Suprapubic skin (tissue), 4 donors: ENCODE results near the gene ASNS. TPM values are rescaled to one million over a fixed set of nuclear protein-coding genes. Genes with fewer than 3 reads are reported as not detected.

Experiments
- DNase-seq, 2 donors: peaks; one replicate each; pipeline ENCODE4 v3.0.0-alpha.2; 2019; ENCODE audit warnings: low spot score in 2 of 2
- H3K27ac ChIP-seq: fragments of 200-600 bp; sonication (generic); one replicate; pipeline ENCODE4 v1.5.1; 2019
- H3K27me3 ChIP-seq: fragments of 200-600 bp; sonication (generic); one replicate; pipeline ENCODE4 v1.5.1; 2019
- H3K36me3 ChIP-seq: fragments of 200-600 bp; sonication (generic); one replicate; pipeline ENCODE4 v1.5.1; 2019
- H3K4me1 ChIP-seq: fragments of 200-600 bp; sonication (generic); one replicate; pipeline ENCODE4 v1.5.1; 2019
- H3K4me3 ChIP-seq: fragments of 200-600 bp; sonication (generic); one replicate; pipeline ENCODE4 v1.5.1; 2019; ENCODE audit warnings: mild to moderate bottlenecking
- H3K9me3 ChIP-seq: fragments of 200-600 bp; sonication (generic); one replicate; pipeline ENCODE4 v1.5.1; 2019
- CTCF ChIP-seq, 2 donors: fragments of 200-600 bp in 1 of 2; fragments of 450-650 bp in 1 of 2; sonication (generic) in 1 of 2; IDR thresholded peaks; one replicate each; pipeline ENCODE4 v1.5.1; 2016 to 2019; ENCODE audit warnings: antibody characterized with exemption in 2 of 2, mild to moderate bottlenecking in 1 of 2, moderate library complexity in 1 of 2
- EP300 ChIP-seq: sonication (generic); formaldehyde crosslinking; IDR thresholded peaks from one replicate; pipeline ENCODE4 v1.6.1; 2017; ENCODE audit warnings: antibody characterized with exemption
- POLR2A ChIP-seq, 2 donors: fragments of 450-650 bp; IDR thresholded peaks; one replicate each; pipeline ENCODE4 v1.6.1; 2017; ENCODE audit warnings: antibody characterized with exemption in 2 of 2, mild to moderate bottlenecking in 2 of 2, moderate library complexity in 2 of 2
- POLR2AphosphoS5 ChIP-seq, 3 donors: sonication (generic); formaldehyde crosslinking; IDR thresholded peaks; one replicate each; pipeline ENCODE4 v1.6.1; 2017; ENCODE audit warnings: antibody characterized with exemption in 3 of 3
- WGBS: methylation state at CpG from one replicate; pipeline ENCODE4 v1.1.5; 2018; 5-methylcytosine and 5-hydroxymethylcytosine counted together
- total RNA-seq, 4 donors: library from RNA; depleted of rRNA; stranded (reverse); fragments of >200 nt; gene quantifications; one replicate each; pipeline ENCODE4 v1.1.0, GENCODE V29; 2016

ASNS gene
- total RNA-seq, 4 donors from 2014 or later, result 13.2 to 40.2 (median 16.8) TPM

GRCh38 chr7:97871659-97872024 lies 566 bp downstream of the ASNS start:
- WGBS, result 3% methylated on average over 21 of the region's 21 CpGs

GRCh38 chr7:97868788-97869187 lies 3.4 kb downstream of the ASNS start:
- no peak for TF ChIP-seq CTCF (IDR thresholded peaks at IDR 0.05)
- TF ChIP-seq POLR2A (IDR thresholded peaks at IDR 0.05), result no peak
- TF ChIP-seq EP300, result no peak
- no peak for TF ChIP-seq POLR2AphosphoS5 (IDR thresholded peaks at IDR 0.05)
- DNase-seq, result no peak
- no peaks in the 10 kb centered on the region for H3K27me3 ChIP-seq
- H3K9me3 ChIP-seq, result no peaks in the 10 kb centered on the region
- H3K36me3 ChIP-seq, result no peaks in the 10 kb centered on the region
- peaks cover 16% of the 10 kb centered on the region for H3K4me1 ChIP-seq
- H3K27ac ChIP-seq, result no peak overlapping the region
- WGBS, result 87% methylated on average over 10 of the region's 10 CpGs
- H3K4me3 ChIP-seq, result no peak overlapping the region

More at GRCh38 chr7:97871659-97872024, 566 bp downstream of the ASNS start:
- Histone ChIP-seq H3K9me3 (no peaks in the 10 kb centered on the region), H3K4me1 (peaks cover 16% of the 10 kb centered on the region), H3K27me3 (no peaks in the 10 kb centered on the region), H3K4me3 (peak overlapping the region; percentile 54), H3K36me3 (no peaks in the 10 kb centered on the region), H3K27ac (no peak overlapping the region)
- DNase-seq, result no peak
- TF ChIP-seq CTCF (IDR thresholded peaks at IDR 0.05) (no peak), POLR2AphosphoS5 (IDR thresholded peaks at IDR 0.05) (no peak), EP300 (no peak), POLR2A (IDR thresholded peaks at IDR 0.05) (no peak)

GRCh38 chr7:97868314-97868713 lies 3.9 kb downstream of the ASNS start:
- no peaks in the 10 kb centered on the region for H3K27me3 ChIP-seq
- no peaks in the 10 kb centered on the region for H3K36me3 ChIP-seq
- H3K9me3 ChIP-seq, result no peaks in the 10 kb centered on the region
- no peak overlapping the region for H3K27ac ChIP-seq
- DNase-seq, result no peak
- TF ChIP-seq CTCF (IDR thresholded peaks at IDR 0.05), result no peak
- no peak for TF ChIP-seq POLR2AphosphoS5 (IDR thresholded peaks at IDR 0.05)
- no peak for TF ChIP-seq EP300
- no peak for TF ChIP-seq POLR2A (IDR thresholded peaks at IDR 0.05)
- H3K4me1 ChIP-seq, result peaks cover 16% of the 10 kb centered on the region
- H3K4me3 ChIP-seq, result no peak overlapping the region

GRCh38 chr7:97865104-97865503 lies 7.1 kb downstream of the ASNS start:
- H3K27ac ChIP-seq, result no peak overlapping the region
- DNase-seq, result no peak
- TF ChIP-seq EP300 (no peak), POLR2AphosphoS5 (IDR thresholded peaks at IDR 0.05) (no peak), CTCF (IDR thresholded peaks at IDR 0.05) (no peak), POLR2A (IDR thresholded peaks at IDR 0.05) (no peak)
- H3K36me3 ChIP-seq, result no peaks in the 10 kb centered on the region
- H3K4me1 ChIP-seq, result no peaks in the 10 kb centered on the region
- no peak overlapping the region for H3K4me3 ChIP-seq
- H3K9me3 ChIP-seq, result no peaks in the 10 kb centered on the region
- 81% methylated on average over 3 of the region's 3 CpGs for WGBS
- no peaks in the 10 kb centered on the region for H3K27me3 ChIP-seq

- Histone ChIP-seq H3K27ac (no peak overlapping the region), H3K4me1 (no peaks in the 10 kb centered on the region), H3K4me3 (no peak overlapping the region), H3K27me3 (no peaks in the 10 kb centered on the region), H3K36me3 (peaks cover 12% of the 10 kb centered on the region), H3K9me3 (no peaks in the 10 kb centered on the region)
- DNase-seq, result no peak
- no peak for TF ChIP-seq POLR2AphosphoS5 (IDR thresholded peaks at IDR 0.05)
- TF ChIP-seq EP300, result no peak
- TF ChIP-seq CTCF (IDR thresholded peaks at IDR 0.05), result no peak
- no peak for TF ChIP-seq POLR2A (IDR thresholded peaks at IDR 0.05)
- WGBS, result 91% methylated on average over 4 of the region's 4 CpGs
These were observed 12.5 kb downstream of the ASNS start for GRCh38 chr7:97859606-97860204.
